Stimulated activated CD8-positive, alpha-beta memory T cell treated with anti-CD3 and anti-CD28 coated beads, Interleukin-12 subunit alpha, Interleukin-12 subunit beta, amount 100 ng/mL, for 1 hour (primary cell): ENCODE data around the gene REPS2.
"Not testable (repeated sequence)": the region's sequence is repeated elsewhere in the genome, so short reads cannot be mapped to it uniquely, and the experiment has no call there.

Experiments used
- DNase-seq: peaks from one replicate; pipeline ENCODE4 v3.0.0-alpha.2; 2020; ENCODE audit warnings: low read depth

Gene REPS2

DNA sequence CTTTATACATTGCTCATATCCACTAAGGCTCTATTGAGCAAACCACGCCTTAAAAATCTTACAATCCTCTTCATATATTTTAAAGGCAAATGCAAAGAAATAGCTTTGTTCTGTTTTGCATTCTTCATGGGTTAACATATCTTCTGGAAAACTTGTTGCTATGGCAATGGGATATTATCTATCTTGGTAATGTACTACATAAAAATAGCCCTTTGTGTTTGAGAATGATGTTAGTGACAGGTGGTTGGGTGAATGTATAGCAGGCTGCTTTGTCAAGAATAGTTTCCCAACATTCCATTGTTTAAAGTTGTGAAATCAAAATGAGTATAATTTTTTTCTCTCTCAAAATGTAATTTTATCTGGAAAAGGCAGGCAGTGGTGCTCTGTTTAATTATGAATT lies 16.8 kb downstream of the REPS2 start:
- DNase-seq: no peak

DNA sequence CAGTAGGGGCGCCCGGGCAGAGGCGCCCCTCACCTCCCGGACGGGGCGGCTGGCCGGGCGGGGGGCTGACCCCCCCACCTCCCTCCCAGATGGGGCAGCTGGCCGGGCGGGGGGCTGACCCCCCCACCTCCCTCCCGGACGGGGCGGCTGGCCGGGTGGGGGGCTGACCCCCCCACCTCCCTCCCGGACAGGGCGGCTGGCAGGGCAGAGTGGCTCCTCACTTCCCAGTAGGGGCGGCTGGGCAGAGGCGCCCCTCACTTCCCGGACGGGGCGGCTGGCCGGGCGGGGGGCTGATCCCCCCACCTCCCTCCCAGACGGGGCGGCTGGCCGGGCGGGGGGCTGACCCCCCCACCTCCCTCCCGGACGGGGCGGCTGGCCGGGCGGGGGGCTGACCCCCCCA lies 18.5 kb downstream of the REPS2 start:
- not testable (repeated sequence) for DNase-seq

DNA sequence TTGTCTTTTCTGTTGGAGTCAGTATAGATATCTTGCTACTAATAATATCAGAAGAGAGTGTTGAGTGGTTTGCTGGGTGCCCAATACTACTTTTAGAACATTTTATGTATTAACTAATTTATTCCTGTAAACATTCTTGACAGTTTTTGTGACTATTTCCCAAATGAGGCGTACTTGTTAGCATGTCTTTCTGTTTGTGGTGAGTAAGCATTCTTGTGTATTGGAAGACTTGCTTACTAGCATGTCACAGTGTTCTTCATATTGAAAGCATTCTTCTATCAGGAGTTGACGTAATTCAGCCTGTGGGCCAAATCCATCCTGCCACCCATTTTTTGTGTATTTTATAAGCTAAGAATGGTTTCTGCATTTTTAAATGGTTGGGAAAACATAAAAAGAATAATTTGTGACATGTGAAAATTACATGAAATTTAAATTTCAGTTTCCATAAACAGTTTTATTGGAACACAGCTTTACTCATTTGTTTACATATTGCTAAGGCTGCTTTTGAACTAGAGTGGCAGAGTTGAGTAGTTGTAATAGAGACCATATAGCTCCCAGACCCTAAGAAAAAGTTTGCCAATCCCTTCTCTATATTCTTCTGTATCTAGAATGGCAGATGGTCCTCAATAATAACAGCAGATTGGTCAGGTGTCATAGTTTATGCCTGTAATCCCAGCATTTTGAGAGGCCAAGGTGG lies 20.4 kb downstream of the REPS2 start:
- DNase-seq: no peak

DNA sequence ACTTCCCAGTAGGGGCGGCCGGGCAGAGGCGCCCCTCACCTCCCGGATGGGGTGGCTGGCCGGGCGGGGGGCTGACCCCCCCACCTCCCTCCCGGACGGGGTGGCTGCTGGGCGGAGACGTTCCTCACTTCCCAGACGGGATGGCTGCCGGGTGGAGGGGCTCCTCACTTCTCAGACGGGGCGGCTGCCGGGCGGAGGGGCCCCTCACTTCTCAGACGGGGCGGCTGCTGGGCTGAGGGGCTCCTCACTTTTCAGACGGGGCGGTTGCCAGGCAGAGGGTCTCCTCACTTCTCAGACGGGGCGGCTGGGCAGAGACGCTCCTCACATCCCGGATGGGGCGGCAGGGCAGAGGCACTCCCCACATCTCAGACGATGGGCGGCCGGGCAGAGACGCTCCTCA lies 22.3 kb downstream of the REPS2 start:
- not testable (repeated sequence) for DNase-seq

DNA sequence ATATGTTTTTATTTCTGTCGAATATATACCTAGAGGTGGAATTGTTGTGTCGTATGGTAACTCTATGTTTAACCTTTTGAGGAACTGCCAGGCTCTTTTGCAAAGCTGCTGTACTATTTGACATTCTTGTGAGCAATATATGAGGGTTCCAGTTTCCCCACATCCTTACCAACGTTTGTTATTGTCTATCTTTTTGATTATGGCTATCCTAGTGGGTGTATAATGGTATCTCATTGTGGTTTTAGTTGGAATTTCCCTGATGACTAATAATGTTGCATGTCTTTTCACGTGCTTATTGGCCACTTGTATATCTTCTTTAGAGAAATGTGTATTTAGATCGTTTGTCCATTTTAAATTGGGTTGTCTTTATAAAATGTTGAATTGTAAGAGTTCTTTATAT lies 24.5 kb downstream of the REPS2 start:
- no peak for DNase-seq

DNA sequence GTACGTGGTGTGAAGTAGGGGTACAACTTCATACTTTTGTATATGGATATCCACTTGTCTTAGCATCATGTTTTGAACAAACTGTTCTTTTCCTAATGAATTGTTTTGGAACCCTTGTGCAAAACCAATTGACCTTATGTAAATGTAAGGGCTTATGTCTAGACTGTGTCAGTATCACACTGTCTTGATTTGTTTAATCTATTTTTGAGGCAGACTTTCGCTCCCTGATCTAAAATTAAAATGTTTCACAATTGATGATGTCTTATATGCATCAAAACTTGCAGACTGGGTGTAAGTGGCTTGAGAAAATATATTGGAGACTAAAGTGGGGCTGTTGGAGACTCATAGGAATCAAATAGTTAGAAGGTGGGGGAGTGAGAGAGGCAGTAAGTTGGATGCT lies 25.2 kb downstream of the REPS2 start:
- DNase-seq: no peak

DNA sequence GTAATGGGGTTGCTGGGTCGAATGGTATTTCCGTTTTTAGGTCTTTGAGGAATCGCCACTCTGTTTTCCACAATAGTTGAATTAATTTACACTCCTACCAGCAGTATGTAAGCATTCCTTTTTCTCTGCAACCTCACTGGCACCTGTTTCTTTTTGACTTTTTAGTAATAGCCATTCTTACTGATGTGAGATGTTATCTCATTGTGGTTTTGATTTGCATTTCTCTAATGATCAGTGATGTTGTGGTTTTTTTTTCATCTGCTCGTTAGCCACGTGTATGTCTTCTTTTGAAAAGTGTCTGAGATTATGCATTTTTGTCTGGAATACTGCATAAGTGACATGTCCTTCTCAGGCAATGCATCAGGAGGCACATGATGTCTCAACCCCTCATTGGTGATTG lies 28.8 kb downstream of the REPS2 start:
- no peak for DNase-seq

DNA sequence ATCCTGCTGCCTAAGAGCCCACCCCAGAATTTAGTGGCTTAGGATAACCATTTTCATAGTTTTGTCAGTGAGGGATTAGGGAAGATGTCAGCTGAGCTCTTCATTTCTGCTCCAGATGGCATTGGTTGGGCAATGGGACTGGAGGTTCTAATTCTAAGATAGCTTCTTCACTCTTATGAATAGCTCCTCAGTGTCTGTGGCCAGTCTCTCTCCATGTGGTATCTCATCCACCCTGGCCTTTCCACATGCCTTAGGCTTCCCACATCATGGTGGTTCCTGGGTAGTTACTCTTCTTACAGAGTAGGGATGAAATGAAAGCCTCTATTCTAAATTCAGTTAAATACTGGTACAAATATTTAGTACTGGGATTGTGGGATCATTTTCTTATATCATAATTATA lies 31.3 kb downstream of the REPS2 start:
- no peak for DNase-seq

DNA sequence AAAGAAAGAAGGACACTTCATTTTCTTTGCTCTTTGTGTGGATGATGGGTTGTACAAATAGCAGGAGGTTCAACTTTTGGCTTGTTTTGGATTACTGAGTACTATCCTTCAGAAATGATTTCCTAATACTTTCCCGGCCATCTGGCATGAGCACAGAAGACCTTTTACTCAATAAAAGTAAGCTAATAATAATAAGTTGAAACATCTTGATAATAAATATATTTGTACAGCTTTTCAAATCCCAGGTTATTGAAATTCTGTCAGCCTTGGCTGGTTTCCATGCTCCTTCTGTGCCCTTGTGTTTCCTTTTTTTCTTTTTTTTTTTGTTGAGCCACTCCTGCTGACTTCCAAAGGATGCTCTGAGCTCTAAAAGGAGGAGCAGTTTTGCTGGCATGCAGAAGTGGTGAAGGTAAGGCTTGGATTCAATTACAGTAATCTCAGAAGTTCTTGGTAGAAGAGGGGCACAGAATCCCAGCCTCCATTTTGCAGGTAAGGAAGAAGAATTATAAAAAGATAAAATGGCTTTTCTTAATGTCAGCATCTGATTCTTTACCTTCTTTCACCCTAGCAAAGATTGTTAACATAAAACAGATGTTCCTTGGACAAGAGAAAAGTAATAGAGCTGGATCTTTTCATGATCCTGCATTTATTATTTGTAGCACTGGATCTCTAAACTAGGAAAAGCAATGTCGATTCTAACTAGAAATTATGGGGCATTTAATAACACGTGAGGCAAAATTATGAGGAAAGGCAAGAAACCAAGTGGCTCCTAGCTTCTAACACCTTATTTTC lies 31.9 kb downstream of the REPS2 start:
- DNase-seq: no peak

DNA sequence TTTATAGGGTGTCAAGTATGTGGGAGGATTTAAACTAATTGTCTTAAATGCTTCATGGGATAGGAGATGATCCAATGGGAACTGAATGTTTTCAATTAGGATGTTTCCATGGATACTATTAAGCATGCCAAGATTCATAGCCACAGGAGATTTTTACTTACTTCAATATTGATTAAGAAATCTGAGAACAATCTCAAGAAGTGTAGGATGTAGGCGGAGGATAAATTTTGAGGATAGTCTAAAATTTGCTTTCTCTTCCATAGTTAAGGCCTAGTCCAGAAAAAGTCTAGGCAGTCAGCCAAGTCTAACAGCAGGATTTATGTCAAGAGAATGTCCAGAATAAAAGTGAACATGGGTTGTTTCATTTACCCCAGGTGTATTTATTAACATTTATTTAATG lies 32.8 kb downstream of the REPS2 start:
- no peak for DNase-seq

DNA sequence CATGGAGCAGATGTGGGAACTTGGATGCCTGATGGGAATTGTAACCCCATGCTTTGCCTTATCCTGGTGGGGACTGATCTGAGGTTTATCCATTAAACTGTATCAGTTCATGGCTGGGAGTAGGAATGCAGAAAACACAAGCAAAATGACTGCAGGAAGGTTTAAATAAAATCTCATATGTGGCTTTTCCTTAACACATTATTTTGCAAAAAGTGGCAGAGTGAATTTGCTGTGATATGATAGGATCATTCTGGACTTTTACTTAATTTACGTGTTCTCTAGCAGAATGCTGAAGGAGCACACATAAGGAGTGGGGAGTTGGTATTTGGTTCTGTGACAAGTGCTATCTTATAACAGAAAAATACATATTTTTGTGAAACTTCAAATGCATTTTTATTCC lies 34.8 kb downstream of the REPS2 start:
- no peak for DNase-seq

DNA sequence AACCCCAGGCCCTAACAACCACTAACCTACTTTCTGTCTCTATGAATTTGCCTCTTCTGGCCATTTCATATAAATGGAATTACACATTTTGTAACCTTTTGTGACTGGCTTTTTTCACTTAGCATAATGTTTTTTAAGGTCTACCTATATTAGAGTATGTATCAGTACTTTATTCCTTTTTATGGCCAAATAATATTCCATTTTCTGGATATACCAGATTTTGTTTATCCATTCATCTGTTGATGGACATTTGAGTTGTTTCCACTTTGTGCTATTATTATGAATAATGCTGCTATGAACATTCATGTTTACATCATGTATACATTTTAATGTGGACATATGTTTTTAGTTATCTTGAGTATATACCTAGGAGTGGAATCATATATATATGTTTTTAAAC lies 35.5 kb downstream of the REPS2 start:
- no peak for DNase-seq

DNA sequence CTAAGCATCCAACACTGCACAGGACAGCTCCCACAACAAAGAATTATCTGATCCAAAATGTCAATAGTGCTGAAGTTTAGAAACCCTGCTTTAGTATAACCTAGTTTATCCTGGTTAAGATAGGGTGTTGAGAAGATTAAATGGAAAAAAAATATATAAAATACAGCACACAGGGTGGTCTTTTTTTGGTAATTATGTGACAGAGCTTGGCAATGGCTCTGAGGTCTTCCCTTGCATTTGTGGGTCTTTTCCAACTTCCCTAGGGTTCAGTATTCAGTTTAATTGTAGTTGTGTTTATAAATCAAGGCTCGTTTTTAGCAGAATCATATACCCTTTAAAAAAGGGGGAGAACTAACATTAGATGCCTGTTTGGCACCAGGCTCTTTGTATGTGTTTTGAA lies 36.6 kb downstream of the REPS2 start:
- DNase-seq: no peak

DNA sequence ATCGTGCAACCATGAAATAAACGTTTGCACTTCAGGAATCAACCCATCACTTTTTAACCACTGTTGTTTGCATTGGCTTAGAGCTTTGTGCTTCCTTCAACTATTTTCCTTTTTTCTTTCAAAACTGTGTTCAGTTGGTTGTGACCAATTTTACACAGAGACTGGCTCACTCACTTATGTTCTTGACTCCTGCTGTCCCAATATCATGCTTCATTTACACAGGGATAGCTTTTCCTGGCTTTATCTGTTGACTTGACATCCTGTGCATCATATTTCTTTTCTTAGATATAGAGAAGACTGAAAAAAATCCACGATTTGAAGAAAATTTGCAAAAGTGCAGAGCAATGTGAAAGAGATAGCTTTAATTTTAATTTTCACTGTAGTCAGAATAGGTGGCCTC lies 38.8 kb downstream of the REPS2 start:
- no peak for DNase-seq

DNA sequence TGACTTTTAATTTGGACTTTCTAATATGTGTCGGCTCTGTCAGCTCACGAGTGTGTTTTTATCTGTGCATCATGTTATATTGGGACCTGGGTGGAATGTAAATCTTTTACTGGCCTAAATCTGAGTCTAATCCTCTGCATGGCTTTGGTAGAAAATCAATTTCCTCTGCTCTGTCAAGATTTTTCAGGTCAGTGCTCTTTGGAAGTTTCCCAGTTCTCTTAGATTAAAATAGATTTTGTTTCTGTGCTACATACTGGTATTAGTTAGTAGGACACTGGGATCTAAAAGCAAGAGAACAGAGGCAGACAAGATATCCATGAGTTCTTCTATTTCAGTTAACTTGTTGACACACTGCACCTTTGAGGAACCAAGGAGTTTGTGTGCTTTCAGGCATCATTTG lies 39.7 kb downstream of the REPS2 start:
- no peak for DNase-seq

DNA sequence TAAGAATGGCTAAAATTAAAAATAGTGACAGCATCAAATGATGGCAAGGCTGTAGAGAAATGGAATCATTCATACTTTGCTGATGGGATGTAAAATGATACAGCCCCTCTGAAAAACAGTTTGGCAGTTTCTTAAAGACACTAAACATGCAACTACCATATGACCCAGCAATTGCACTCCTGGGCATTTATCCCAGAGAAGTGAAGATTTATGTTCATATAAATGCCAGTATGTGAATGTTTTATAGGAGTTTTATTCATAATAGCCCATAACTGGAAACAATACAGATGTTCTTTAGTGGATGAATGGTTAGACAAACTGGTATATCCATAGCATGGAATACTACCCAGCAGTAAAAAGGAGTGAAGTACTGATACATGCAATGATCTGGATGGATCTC lies 43.3 kb downstream of the REPS2 start:
- no peak for DNase-seq

DNA sequence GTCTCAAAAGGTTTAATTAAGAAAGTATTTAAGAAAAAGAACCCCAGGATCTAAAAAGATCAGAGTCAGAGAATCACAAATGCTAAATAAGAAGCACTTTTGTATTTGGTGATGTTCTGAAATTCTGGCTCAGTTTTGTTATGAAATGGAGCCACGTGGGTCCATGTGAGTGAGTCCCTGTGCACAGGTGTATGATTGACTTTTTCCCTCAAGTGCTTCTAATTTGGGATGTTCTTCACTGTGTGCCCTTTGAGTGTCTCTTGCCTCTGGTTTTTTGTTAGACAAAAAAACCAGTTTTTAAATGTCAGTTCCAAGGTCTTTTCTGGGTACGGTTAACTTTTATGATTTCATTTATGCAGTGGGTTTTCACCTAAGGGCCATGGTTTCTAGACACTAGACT lies 44.4 kb downstream of the REPS2 start:
- no peak for DNase-seq

DNA sequence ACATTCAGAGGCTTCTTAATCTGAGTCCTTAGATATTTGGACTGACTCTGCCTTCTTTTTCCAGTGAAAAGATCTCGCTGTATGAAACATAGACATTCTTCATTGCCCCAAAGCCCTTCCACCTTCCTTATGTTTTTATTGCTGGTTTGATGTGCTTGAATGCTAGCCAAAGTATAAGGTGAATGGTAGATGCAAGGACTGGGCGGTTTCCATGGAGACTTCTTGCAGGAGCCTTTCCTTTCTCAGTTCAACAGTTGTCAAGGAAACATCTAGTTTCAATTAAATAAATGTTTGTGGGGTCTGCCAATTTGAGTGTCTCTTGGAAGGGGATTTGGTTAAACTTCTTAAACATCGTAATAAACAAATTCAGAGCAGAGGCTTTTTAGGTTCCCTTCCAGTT lies 46.0 kb downstream of the REPS2 start:
- DNase-seq: no peak

DNA sequence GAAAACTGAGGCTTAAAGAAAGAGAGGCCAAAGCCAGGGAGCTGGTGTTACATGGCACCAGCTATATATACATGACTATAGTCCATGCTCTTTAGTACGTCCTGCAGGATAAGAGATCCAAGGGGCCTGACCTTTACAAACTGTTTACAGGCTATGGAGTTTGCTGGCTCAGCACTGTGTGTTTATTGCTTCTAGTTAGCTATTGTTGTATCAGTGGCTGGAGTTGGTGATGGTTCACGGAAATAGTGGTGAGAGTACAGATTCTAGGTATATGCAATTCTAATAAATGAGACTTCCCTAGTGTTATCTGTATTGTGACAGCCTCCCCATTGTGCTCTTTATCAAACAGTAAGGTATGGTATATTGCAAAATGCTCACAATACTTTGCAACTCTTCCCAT lies 46.5 kb downstream of the REPS2 start:
- DNase-seq: no peak

DNA sequence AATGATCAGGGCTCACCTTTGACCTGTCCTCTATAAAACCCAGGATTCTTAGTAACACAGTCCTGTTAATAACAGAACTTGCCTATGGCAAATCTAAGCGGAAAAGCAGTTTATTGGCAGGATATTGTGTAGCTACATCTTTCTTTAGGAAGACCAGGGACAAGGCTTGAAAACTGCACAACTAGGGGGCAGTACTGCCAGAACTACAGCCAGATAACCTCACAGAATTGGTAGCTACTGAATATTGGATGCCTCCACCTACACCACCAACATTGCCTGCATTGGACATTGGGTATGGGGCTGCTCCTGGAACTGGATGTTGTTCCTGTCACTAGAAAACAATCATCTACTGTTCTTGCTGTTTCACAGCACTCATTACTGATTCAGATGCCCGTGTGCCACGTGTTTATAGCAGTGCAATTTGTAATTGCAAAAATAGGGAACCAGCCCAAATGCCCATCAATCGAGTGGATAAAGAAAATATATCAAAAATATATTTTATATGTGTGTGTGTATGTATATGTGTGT lies 47.4 kb downstream of the REPS2 start:
- no peak for DNase-seq

DNA sequence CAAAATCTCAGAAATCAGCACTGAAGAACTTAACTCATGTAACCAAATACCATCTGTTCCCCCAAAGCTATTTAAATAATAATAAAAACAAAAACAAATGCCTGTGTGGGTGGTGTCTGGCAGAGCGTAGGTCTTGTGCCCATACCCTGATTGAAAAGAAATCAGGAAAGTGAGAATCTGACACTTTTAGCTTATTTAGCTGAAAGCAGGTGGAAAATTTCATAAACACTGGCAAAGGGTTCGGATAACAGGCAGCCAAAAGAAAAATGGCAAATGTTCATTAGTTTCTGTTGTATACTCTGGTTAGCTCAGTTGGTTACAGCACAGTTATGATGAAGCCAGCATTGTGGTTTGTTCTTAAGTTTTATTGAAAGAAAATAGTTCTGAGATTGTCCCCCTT lies 48.3 kb downstream of the REPS2 start:
- no peak for DNase-seq

DNA sequence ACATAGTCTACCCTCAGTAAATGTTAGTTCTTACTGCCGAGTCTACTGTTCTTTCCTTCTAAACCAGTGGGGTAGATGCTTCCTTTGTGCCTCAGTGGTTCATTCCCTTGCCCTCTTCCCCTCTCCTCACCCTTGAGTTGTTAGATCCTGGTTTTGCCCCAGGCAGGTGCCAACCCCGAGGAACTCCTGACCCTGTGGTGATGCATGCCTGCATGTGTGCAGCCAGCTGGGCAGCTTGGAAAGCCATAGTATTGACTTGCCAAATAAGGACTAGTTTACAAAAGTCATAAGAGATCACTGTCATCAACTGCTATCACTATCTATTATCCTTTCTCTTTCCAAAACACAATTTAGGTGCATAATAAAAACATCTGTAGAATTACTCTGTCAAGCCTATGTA lies 50.9 kb downstream of the REPS2 start:
- DNase-seq: no peak

DNA sequence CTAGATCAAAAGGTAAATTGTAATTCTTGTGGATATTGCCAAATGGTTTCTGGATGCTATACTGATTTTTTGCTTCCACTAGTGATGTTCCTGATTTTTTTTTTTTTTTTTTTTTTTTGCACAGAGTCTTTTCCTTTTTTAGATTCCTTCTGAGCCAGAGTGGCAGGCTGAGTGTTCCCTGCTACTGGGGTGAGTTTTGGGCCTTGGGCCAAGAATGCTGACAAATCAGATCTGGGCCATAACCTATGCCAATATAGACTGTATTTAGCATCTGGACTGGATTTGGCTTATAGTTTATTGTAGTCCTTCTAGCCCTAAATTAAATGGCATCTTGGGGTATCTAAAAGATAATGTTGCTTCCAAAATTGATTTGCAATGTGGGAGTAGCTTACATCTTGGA lies 52.8 kb downstream of the REPS2 start:
- DNase-seq: no peak

DNA sequence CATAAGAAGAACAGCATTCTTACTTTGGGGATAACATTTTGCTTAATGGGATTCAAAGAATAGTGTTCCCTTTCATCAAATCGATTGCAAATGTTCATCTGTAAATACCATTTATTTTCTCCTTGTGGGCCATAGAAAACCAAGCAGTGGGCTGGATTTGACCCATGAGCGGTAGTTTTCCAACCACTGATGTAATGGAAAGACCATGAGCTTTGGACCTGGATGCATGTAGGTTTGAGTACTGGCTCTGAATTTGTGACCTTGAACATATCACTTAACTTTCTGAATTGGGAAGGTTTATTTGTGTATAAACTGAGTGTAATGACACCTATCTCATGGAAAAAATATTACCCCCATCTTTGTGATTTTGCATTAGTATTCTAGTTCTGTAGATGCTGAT lies 54.3 kb downstream of the REPS2 start:
- no peak for DNase-seq
